IgD-negative memory B cell (primary cell): Measurements from ENCODE around the gene MKRN2OS. TPM values are rescaled to one million over a fixed set of nuclear protein-coding genes. Genes with fewer than 3 reads are reported as not detected.

Experiments used
- polyA plus RNA-seq: library from polyadenylated mRNA; unstranded; fragments of 300-500 nt; fragmentation: Illumina TruSeq; gene quantifications from one replicate; pipeline ENCODE4 v1.2.3, GENCODE V29; 2021

The MKRN2OS gene
- polyA plus RNA-seq, 1 donor from 2014 or later, result not detected

Other genes with a start within 250 kb of the MKRN2OS start
- gene TSEN2, start 61.0 kb downstream of the MKRN2OS start, polyA plus RNA-seq, result 12.4 TPM
- gene MKRN2, start 11.6 kb upstream of the MKRN2OS start, polyA plus RNA-seq, result 41.0 TPM
- gene RAF1, start 118.6 kb upstream of the MKRN2OS start, polyA plus RNA-seq, result 56.0 TPM
- 0.65 TPM for gene TMEM40, start 213.8 kb upstream of the MKRN2OS start, polyA plus RNA-seq